Measurements from ENCODE around the gene GADL1. TPM values are rescaled to one million over a fixed set of nuclear protein-coding genes. Genes with fewer than 3 reads are reported as not detected.

Gene GADL1
- total and polyA plus RNA-seq, 2 experiments from 2014 or later, result not detected

DNA sequence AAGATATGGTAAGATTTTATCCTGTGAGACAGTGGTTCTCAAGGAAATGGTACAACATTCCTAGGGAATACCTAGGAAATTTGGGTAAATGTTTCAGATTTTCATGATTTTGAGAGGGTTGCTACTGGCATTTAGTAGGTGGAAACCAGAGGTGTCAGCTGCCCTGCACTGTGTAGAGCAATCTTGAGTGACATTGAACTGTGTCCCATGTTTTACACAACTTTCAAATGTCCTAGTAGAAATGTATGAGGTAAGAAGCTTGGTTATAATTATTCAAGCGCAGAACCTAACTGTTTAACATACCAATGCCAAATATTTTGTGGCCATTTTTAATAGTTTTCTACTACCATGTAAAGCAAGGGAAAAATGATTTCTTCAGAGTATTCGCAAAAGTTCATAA, 120.4 kb downstream of the GADL1 start:
- in situ Hi-C loops (cut with MboI), result no loop called here
- WGBS, 2 experiments (ENCODE audit: low coverage in 1 of 2, low lambda C conversion rate in 2 of 2, missing lambda C conversion rate in 2 of 2), result 96 to 99% methylated on average over 2 of the region's 2 CpGs
- H3K4me3 ChIP-seq, result no peak overlapping the region

DNA sequence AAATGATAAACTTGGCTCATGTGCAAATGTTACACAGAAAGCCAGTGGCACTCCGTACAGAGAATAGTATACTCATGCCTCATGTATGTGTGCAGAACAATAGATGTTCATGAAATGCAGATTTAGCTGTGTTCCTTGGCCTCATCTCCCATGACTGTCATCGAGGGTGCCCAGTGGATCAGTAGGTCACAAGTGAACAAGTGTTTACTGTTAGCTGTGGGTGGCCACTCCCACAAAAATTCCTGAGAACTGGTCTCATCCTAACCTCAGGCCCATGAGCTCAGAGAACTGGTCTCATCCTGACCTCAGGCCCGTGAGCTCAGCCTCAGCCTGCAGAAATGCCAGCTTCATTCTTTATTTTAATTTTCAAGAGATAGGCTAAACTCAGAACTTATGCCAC, 124.1 kb downstream of the GADL1 start:
- no peak overlapping the region for H3K4me3 ChIP-seq
- WGBS, 2 experiments (ENCODE audit: low coverage in 1 of 2, low lambda C conversion rate in 2 of 2, missing lambda C conversion rate in 2 of 2), result 0% methylated on average over 3 of the region's 3 CpGs
- no peaks in the 10 kb centered on the region for H3K9me2 ChIP-seq (ENCODE audit: insufficient read depth)
- H3F3A ChIP-seq (ENCODE audit: insufficient read depth), result peaks cover 20% of the 10 kb centered on the region; the same call in 1 of the 2 replicates
- peak overlapping the region; percentile 23 for H3K4me2 ChIP-seq (ENCODE audit: unreplicated experiment)
- TF ChIP-seq EZH2 (IDR thresholded peaks at IDR 0.05; ENCODE audit: insufficient read depth, poor library complexity, severe bottlenecking), result no peak
- peak; percentile 94 for TF ChIP-seq EZH2phosphoT487 (IDR thresholded peaks at IDR 0.05; ENCODE audit: insufficient read depth, low read depth)
- in situ Hi-C loops (cut with MboI), result no loop called here
- no peak overlapping the region for H3K9ac ChIP-seq
- peak overlapping the region; percentile 12; the same call in 1 of the 2 replicates for H3K27ac ChIP-seq
- peak; percentile 96 for DNase-seq
- no peaks in the 10 kb centered on the region for H3K9me3 ChIP-seq (ENCODE audit: low read depth)
- H3K79me2 ChIP-seq (ENCODE audit: insufficient read depth), result no peaks in the 10 kb centered on the region
- no peaks in the 10 kb centered on the region for H3K27me3 ChIP-seq (replicated peaks; ENCODE audit: insufficient read depth)
- H2AFZ ChIP-seq, result no peak overlapping the region
- no peaks in the 10 kb centered on the region for H4K20me1 ChIP-seq (ENCODE audit: insufficient read depth)
- H3K4me1 ChIP-seq (ENCODE audit: insufficient read depth), result peaks cover 13% of the 10 kb centered on the region
- no peaks in the 10 kb centered on the region for H3K36me3 ChIP-seq (ENCODE audit: low read depth)

More for the DNA sequence above, 120.4 kb downstream of the GADL1 start:
- H3F3A ChIP-seq (ENCODE audit: insufficient read depth), result peaks cover 18% of the 10 kb centered on the region; the same call in 1 of the 2 replicates
- H3K79me2 ChIP-seq (ENCODE audit: insufficient read depth), result no peaks in the 10 kb centered on the region
- no peak overlapping the region for H3K9ac ChIP-seq
- H3K36me3 ChIP-seq (ENCODE audit: low read depth), result no peaks in the 10 kb centered on the region
- no peaks in the 10 kb centered on the region for H3K9me2 ChIP-seq (ENCODE audit: insufficient read depth)
- H3K27me3 ChIP-seq (replicated peaks; ENCODE audit: insufficient read depth), result no peaks in the 10 kb centered on the region
- H3K4me2 ChIP-seq (ENCODE audit: unreplicated experiment), result no peak overlapping the region
- H3K27ac ChIP-seq, result no peak overlapping the region
- DNase-seq, result no peak
- TF ChIP-seq EZH2phosphoT487 (IDR thresholded peaks at IDR 0.05; ENCODE audit: insufficient read depth, low read depth), result no peak
- no peak for TF ChIP-seq EZH2 (IDR thresholded peaks at IDR 0.05; ENCODE audit: insufficient read depth, poor library complexity, severe bottlenecking)
- no peaks in the 10 kb centered on the region for H3K9me3 ChIP-seq (ENCODE audit: low read depth)
- H2AFZ ChIP-seq, result no peak overlapping the region
- H3K4me1 ChIP-seq (ENCODE audit: insufficient read depth), result peaks cover 13% of the 10 kb centered on the region
- H4K20me1 ChIP-seq (ENCODE audit: insufficient read depth), result no peaks in the 10 kb centered on the region

DNA sequence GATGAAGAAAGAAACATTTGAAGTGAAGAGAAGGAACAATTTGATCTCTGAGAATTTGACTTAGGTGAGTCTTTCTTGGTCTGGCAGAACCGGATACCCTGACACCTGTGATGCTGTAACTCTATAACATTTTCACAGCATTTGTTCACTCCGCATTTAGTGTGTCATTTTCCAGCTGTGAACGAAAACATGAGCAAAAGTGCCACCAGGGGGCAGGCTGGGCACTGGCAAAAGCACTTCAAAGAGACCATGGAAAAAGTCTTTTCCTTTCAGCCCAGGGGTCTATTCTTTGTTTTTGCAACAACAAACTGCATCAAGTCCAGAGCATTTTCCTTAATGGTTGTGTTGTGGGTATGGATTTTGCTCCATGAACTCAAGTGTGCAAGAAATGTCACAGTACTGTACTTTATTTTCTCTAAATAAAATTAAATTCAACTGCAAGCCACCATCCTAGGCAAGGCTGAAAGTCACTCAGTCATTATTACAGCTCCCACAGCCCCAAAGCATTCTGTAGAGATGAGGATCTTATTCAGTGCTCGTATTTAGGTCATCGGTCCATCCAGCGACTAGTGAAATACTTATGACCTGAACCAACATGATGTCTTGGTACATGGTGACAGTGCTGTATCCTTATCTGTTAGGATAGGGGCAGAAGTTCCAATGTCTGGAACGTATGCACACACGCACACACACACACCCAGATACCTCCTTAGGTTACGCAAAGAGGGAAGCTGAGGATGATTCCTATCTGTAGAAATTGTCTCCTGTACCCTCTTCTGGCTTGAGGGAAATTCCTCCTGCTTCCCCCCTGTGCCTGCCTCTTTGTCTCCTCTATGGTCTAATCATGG, 125.5 kb downstream of the GADL1 start:
- Histone ChIP-seq H3K79me2 (ENCODE audit: insufficient read depth) (no peaks in the 10 kb centered on the region), H3K9me3 (ENCODE audit: low read depth) (no peaks in the 10 kb centered on the region), H2AFZ (no peak overlapping the region), H3K27me3 (replicated peaks; ENCODE audit: insufficient read depth) (no peaks in the 10 kb centered on the region), H3K36me3 (ENCODE audit: low read depth) (no peaks in the 10 kb centered on the region), H4K20me1 (ENCODE audit: insufficient read depth) (no peaks in the 10 kb centered on the region), H3K9ac (no peak overlapping the region), H3K4me2 (ENCODE audit: unreplicated experiment) (no peak overlapping the region), H3F3A (ENCODE audit: insufficient read depth) (peaks cover 20% of the 10 kb centered on the region; the same call in 1 of the 2 replicates), H3K27ac (no peak overlapping the region), H3K9me2 (ENCODE audit: insufficient read depth) (no peaks in the 10 kb centered on the region), H3K4me3 (no peak overlapping the region), H3K4me1 (ENCODE audit: insufficient read depth) (peaks cover 13% of the 10 kb centered on the region)
- TF ChIP-seq EZH2 (IDR thresholded peaks at IDR 0.05; ENCODE audit: insufficient read depth, poor library complexity, severe bottlenecking) (no peak), EZH2phosphoT487 (IDR thresholded peaks at IDR 0.05; ENCODE audit: insufficient read depth, low read depth) (no peak)
- 72 to 73% methylated on average over 9 of the region's 9 CpGs for WGBS, 2 experiments (ENCODE audit: low coverage in 1 of 2, low lambda C conversion rate in 2 of 2, missing lambda C conversion rate in 2 of 2)
- DNase-seq, result peak; percentile 75
- in situ Hi-C loops (cut with MboI), result loop anchor here (10.0 kb wide), 1 partner anchor 356 kb away; no protein-coding TSS in a partner anchor

DNA sequence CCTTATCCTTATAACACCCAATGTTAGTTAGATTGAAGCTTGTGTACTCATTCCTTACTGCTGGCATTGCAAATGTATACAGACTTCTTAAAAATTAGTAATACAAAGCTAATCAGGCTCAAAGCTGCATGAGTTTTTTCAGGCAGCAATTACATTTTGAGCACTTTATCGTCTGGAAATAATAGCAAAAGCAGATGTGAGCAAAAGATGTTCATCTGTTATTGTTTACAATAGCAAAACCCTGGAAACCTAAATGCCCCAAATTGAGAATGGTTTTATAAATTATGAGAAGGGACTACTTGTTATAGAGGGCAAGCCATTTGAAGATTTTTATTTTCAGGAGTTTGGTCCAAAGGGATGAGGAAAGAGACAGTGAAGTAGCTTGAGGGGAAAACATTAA, 126.4 kb downstream of the GADL1 start:
- Histone ChIP-seq H3K27me3 (replicated peaks; ENCODE audit: insufficient read depth) (no peaks in the 10 kb centered on the region), H3K9me2 (ENCODE audit: insufficient read depth) (no peaks in the 10 kb centered on the region), H3K9me3 (ENCODE audit: low read depth) (no peaks in the 10 kb centered on the region), H4K20me1 (ENCODE audit: insufficient read depth) (no peaks in the 10 kb centered on the region), H3K9ac (no peak overlapping the region), H2AFZ (no peak overlapping the region), H3K79me2 (ENCODE audit: insufficient read depth) (no peaks in the 10 kb centered on the region), H3K4me2 (ENCODE audit: unreplicated experiment) (no peak overlapping the region), H3F3A (ENCODE audit: insufficient read depth) (peaks cover 20% of the 10 kb centered on the region; the same call in 1 of the 2 replicates), H3K4me1 (ENCODE audit: insufficient read depth) (peaks cover 13% of the 10 kb centered on the region), H3K4me3 (no peak overlapping the region), H3K27ac (no peak overlapping the region), H3K36me3 (ENCODE audit: low read depth) (no peaks in the 10 kb centered on the region)
- in situ Hi-C loops (cut with MboI), result loop anchor here (10.0 kb wide), 1 partner anchor 357 kb away; no protein-coding TSS in a partner anchor
- DNase-seq, result no peak
- WGBS, 2 experiments (ENCODE audit: low coverage in 1 of 2, low lambda C conversion rate in 2 of 2, missing lambda C conversion rate in 2 of 2), result 24 to 30% methylated on average over 1 of the region's 1 CpG
- TF ChIP-seq EZH2phosphoT487 (IDR thresholded peaks at IDR 0.05; ENCODE audit: insufficient read depth, low read depth), result no peak
- no peak for TF ChIP-seq EZH2 (IDR thresholded peaks at IDR 0.05; ENCODE audit: insufficient read depth, poor library complexity, severe bottlenecking)
